Upper lobe of right lung (tissue), 1 donor: Measurements from ENCODE around the gene CAMK2N1. TPM values are rescaled to one million over a fixed set of nuclear protein-coding genes. Genes with fewer than 3 reads are reported as not detected.
"Not testable (repeated sequence)": the region's sequence is repeated elsewhere in the genome, so short reads cannot be mapped to it uniquely, and the experiment has no call there.

Source experiments
- ATAC-seq: fragments of 200-7000 bp; cut with Tn5 transposase; one replicate; pipeline ENCODE4 v1.9.1; 2020; ENCODE audit warnings: mild to moderate bottlenecking, moderate library complexity
- DNase-seq: peaks from one replicate; pipeline ENCODE4 v3.0.0-alpha.2; 2020
- H3K27ac ChIP-seq: fragments of 200-600 bp; one replicate; pipeline ENCODE4 v1.8.0; 2022
- H3K27me3 ChIP-seq: fragments of 200-600 bp; one replicate; pipeline ENCODE4 v1.8.0; 2022; ENCODE audit warnings: mild to moderate bottlenecking
- H3K36me3 ChIP-seq: fragments of 200-600 bp; one replicate; pipeline ENCODE4 v1.8.0; 2022
- H3K4me1 ChIP-seq: fragments of 200-600 bp; one replicate; pipeline ENCODE4 v1.8.0; 2022
- H3K4me3 ChIP-seq: fragments of 200-600 bp; one replicate; pipeline ENCODE4 v1.8.0; 2022; ENCODE audit warnings: mild to moderate bottlenecking
- H3K9me3 ChIP-seq: fragments of 200-600 bp; one replicate; pipeline ENCODE4 v1.8.0; 2022
- CTCF ChIP-seq: fragments of 200-600 bp; IDR thresholded peaks from one replicate; pipeline ENCODE4 v1.8.0; 2022; ENCODE audit warnings: antibody characterized with exemption
- intact Hi-C: fragments of 100-400 bp; cut with DNase I; formaldehyde crosslinking; loops from one replicate; pipeline ENCODE4 v1.11.0; 2022
- total RNA-seq: library from RNA; stranded (reverse); fragmentation: NEBNext Ultra II Directional; extraction: Animal tissue kit (Norgen Biotek cat#: 25700); gene quantifications from one replicate; pipeline ENCODE4 v1.2.1, GENCODE V29; 2021
- donor health status: DM: no; HTN: yes; CAD: no; lungs with severe emphysema.

The CAMK2N1 gene
- total RNA-seq, 1 donor from 2014 or later: 73.6 TPM

GRCh38 chr1:20499718-20500117 lies 13.7 kb upstream of the CAMK2N1 start:
- Histone ChIP-seq H3K4me3 (no peak overlapping the region), H3K4me1 (peaks cover 1% of the 10 kb centered on the region), H3K27me3 (no peaks in the 10 kb centered on the region), H3K9me3 (no peaks in the 10 kb centered on the region), H3K27ac (no peak overlapping the region), H3K36me3 (peaks cover 54% of the 10 kb centered on the region)
- DNase-seq: no peak
- no peak for ATAC-seq
- intact Hi-C loops: loop anchor here (10.0 kb wide), 1 partner anchor 125 kb away; no protein-coding TSS in a partner anchor
- TF ChIP-seq CTCF: no peak

DNA sequence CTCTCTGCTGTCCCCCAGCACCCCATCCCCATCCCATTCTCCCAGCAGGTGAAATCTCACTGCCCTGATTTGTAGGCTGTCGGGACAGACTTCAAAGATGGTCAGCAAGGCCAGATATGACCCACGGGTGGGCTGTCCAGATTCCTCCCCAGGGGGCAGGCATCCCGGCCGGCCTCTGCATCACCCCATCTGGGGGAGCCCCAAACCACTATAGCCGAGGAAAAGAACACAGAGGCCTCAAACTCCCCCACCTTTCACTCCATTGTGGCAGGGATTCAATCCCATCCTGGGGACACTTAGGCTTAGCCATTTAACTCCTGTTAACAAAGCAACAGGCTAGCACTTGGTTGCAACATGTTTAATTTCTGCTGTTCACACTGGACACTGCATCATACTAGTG lies 13.1 kb upstream of the CAMK2N1 start:
- ATAC-seq: no peak
- no peak overlapping the region for H3K4me3 ChIP-seq
- intact Hi-C loops: loop anchor here (10.0 kb wide), 1 partner anchor 124 kb away; no protein-coding TSS in a partner anchor
- TF ChIP-seq CTCF: no peak
- H3K27ac ChIP-seq: no peak overlapping the region
- no peaks in the 10 kb centered on the region for H3K9me3 ChIP-seq
- H3K27me3 ChIP-seq: no peaks in the 10 kb centered on the region
- DNase-seq: no peak
- H3K4me1 ChIP-seq: peaks cover 7% of the 10 kb centered on the region
- H3K36me3 ChIP-seq: peaks cover 54% of the 10 kb centered on the region

DNA sequence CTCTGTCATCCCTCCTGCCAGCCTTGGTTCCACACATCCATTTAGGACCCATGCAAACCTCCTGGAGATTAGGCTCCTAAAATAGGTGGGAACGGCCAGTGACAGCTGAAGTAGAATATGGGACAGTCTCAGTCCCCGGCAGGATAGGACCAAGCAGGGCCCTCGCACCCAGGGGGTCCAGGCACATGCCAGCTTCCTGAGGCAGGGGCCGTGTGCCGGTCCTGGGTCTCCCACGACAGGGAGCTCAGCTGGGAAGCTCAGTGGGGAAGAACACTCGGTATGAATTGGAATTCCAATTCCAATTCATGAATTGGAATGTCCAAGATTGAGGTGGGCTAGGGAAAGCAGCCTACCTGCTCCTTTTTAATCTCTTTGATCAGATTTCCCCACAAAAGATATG lies 12.1 kb upstream of the CAMK2N1 start:
- intact Hi-C loops: loop anchor here (10.0 kb wide), 1 partner anchor 123 kb away; no protein-coding TSS in a partner anchor

DNA sequence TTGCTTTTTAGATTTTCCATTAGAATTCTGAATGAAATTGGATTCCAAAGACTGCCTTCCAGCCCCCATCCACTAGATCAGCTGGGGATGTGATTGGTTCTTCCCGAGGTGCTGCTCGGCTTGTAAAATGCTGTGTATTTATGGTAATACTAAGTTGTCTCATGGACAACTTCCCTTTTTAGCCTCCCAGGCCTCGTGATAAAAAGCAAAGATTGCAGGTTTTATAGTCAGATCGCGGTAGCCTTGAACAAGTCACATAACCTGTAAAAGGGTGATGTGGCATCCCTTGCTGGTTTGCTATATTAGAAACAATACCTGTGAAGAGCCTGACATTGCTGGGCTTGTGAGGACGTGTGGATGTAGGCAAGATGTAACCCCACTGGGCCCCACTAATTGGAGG lies 11.5 kb upstream of the CAMK2N1 start:
- TF ChIP-seq CTCF: no peak
- H3K27ac ChIP-seq: no peak overlapping the region
- H3K4me1 ChIP-seq: peaks cover 15% of the 10 kb centered on the region
- intact Hi-C loops: loop anchor here (10.0 kb wide), 1 partner anchor 123 kb away; no protein-coding TSS in a partner anchor
- ATAC-seq (no peak), DNase-seq (no peak)
- no peaks in the 10 kb centered on the region for H3K27me3 ChIP-seq
- peaks cover 42% of the 10 kb centered on the region for H3K36me3 ChIP-seq
- no peak overlapping the region for H3K4me3 ChIP-seq
- no peaks in the 10 kb centered on the region for H3K9me3 ChIP-seq

More for the DNA sequence above, 12.1 kb upstream of the CAMK2N1 start:
- H3K4me3 ChIP-seq: no peak overlapping the region
- peaks cover 49% of the 10 kb centered on the region for H3K36me3 ChIP-seq
- H3K27me3 ChIP-seq: no peaks in the 10 kb centered on the region
- no peak overlapping the region for H3K27ac ChIP-seq
- no peak for TF ChIP-seq CTCF
- no peaks in the 10 kb centered on the region for H3K9me3 ChIP-seq
- ATAC-seq: no peak
- peaks cover 15% of the 10 kb centered on the region for H3K4me1 ChIP-seq
- DNase-seq: no peak

GRCh38 chr1:20496725-20497383 lies 10.8 kb upstream of the CAMK2N1 start:
- not testable (repeated sequence) for H3K27me3 ChIP-seq, H3K4me3 ChIP-seq, H3K27ac ChIP-seq, DNase-seq, H3K9me3 ChIP-seq, ATAC-seq
- Histone ChIP-seq H3K4me1 (peaks cover 15% of the 10 kb centered on the region), H3K36me3 (peaks cover 36% of the 10 kb centered on the region)
- intact Hi-C loops: loop anchor here (10.0 kb wide), 1 partner anchor 122 kb away; no protein-coding TSS in a partner anchor

DNA sequence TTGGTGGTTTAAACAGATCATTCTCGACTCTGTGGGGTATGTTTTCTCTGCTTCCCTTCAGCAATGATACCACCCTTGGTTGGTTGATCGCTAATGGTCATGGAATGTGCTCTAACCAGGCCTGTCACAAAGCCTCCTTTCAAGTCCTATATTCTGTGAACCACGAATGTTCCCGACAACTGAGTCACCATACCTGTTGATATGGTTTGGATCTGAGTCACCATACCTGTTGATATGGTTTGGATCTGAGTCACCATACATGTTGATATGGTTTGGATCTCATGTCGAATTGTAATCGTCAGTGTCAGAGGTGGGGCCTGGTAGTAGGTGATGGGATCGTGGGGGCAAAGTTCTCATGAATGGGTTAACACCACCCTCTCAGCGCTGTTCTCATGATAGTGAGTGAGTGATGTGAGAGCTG lies 10.2 kb upstream of the CAMK2N1 start:
- DNase-seq: no peak
- no peak for TF ChIP-seq CTCF
- ATAC-seq: no peak
- peaks cover 30% of the 10 kb centered on the region for H3K36me3 ChIP-seq
- H3K4me3 ChIP-seq: no peak overlapping the region
- H3K27me3 ChIP-seq: no peaks in the 10 kb centered on the region
- no peak overlapping the region for H3K27ac ChIP-seq
- H3K4me1 ChIP-seq: peaks cover 15% of the 10 kb centered on the region
- intact Hi-C loops: loop anchor here (10.0 kb wide), 1 partner anchor 121 kb away; no protein-coding TSS in a partner anchor
- H3K9me3 ChIP-seq: no peaks in the 10 kb centered on the region
